Adrenal gland (tissue), 5 donors: Measurements from ENCODE around the gene DLG2.

Experiments
- CTCF ChIP-seq, 6 experiments: fragments of 450-650 bp in 4 of 6; fragments of 200-600 bp in 2 of 6; sonication (generic) in 1 of 6; IDR thresholded peaks; 1 replicate in 5 of 6; 2 replicates in 1 of 6; pipeline versions ENCODE4 v1.5.1 to v1.8.0; 2016 to 2021; ENCODE audit warnings: antibody characterized with exemption in 6 of 6, mild to moderate bottlenecking in 2 of 6, moderate library complexity in 1 of 6
- POLR2A ChIP-seq, 2 donors: fragments of 450-650 bp; IDR thresholded peaks; one replicate each; pipeline ENCODE4 v1.6.1; 2017; ENCODE audit warnings: antibody characterized with exemption in 2 of 2, mild to moderate bottlenecking in 2 of 2, moderate library complexity in 1 of 2
- donor health status: DM: no; HTN: no; CAD: no.

- TF ChIP-seq CTCF (IDR thresholded peaks at IDR 0.05), result no peak
- TF ChIP-seq POLR2A (IDR thresholded peaks at IDR 0.05), result no peak
Measured at GRCh38 chr11:84871116-84871515, 756.0 kb downstream of the DLG2 start.
